ENCODE results near the gene BICDL1.

BICDL1 gene

DNA sequence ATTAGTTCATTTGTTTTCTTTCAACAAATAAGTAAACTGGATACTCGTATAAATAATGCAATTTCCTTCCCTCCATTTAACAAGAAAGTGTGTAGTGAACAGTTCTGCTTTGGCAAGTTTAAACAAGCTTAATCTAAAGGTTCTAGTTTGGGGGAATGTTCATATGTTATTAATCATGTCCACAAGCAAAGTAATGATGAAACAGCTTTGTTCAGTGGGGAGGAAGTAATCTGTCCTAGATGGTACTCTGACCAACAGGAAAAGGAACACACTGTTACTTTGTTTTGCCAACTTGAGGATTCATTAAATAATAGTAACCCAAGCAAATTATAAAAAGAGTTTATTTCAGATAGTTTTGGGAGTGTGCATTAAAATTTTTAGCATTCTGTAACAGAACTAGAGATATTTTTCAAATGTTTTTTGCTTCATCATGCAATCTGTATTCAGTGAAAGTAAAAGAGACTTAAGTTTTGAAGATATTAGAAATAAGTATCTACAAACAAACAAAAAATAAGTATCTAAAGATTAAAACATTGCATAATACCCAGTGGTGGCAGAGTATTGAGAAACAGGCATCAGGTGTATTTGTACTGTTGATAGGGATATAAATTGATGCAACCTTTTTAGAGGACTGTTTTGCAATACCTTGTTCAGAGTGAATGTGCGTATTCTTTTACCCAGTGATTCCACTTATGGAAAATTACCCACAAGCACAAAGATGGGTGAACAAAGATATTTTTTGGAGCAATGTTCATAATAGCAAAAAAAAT lies 66.4 kb downstream of the BICDL1 start:
- peak; percentile 9 to 27 for DNase-seq

GRCh38 chr12:120056739-120057138 lies 67.7 kb downstream of the BICDL1 start:
- no peak for DNase-seq

- DNase-seq: no peak
Observed at GRCh38 chr12:120060196-120060595, 71.2 kb downstream of the BICDL1 start.

- DNase-seq: no peak
Observed at GRCh38 chr12:120060717-120061116, 71.7 kb downstream of the BICDL1 start.

- no peak for DNase-seq
Observed at GRCh38 chr12:120061575-120062214, 72.7 kb downstream of the BICDL1 start.

DNA sequence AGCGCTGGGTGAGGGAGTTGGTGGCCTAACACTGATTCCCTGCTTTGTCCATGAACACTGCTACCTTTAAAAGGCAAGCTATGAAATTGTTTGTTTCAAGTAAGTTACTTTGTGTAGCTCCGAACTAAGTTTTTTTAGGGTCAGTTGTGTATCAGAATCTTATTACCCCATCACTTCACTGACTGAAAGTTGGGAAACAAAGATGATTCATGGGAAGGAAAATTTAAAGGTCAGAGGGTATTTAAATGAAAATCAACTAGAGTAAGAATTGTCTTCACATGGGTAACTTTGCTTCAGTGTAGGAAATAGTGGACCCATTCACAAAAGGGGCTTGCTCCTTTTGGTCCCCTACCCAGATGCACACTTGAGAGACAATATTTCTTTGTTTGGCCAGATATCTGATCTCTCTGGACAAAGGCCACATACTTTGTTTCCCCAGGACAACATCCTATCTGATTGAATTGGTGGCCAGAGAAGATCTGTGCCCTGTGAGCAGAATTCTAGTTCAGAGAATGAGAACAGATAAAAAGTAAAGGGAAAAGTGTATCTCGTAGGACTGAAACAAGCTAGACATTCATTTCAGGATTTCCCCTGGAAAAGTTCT lies 74.0 kb downstream of the BICDL1 start:
- DNase-seq: no peak

GRCh38 chr12:120064054-120064940 lies 75.3 kb downstream of the BICDL1 start:
- no peak for DNase-seq

- no peak for DNase-seq
Observed at GRCh38 chr12:120065472-120065871, 76.4 kb downstream of the BICDL1 start.

DNA sequence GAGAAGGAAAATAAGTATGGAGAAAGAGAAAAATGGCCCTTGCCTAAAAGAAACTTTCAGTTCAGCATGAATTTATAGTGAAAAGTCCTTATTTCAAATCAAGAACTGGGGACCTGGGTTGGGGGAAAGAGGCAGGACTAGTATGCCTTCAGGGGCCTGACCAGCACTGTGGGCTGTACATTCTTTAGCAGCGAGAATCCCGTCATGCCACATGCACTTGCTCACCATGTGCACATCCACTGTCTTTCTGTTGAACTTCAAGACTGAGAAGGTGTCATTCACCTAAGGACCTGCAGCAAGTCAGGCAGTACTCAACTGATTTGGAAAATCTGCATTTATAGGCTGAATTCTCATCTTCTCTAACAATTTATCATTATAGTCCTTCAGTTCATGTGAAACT lies 77.3 kb downstream of the BICDL1 start:
- DNase-seq: no peak

GRCh38 chr12:120067084-120067869 lies 78.2 kb downstream of the BICDL1 start:
- no peak for DNase-seq

GRCh38 chr12:120067901-120068300 lies 78.9 kb downstream of the BICDL1 start:
- no peak for DNase-seq

DNA sequence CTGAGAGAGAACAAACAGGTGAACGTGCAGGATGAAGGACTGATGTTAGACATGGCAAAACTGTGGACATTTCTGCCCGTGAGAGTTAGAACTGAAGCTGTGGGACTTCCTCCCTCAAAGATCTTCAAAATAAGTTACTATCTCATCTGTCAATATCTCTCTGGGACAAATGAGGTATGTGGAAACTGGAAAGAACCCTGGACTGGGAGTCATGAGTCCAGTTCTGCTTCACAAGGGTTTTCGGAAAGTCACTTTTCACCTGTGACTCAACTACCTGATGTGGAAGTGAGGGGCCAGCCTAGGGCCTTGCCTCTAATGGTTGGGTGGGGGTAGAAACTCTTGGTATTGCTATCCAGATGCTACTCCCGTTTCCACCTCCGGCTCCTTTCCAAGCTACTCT lies 80.2 kb downstream of the BICDL1 start:
- no peak for DNase-seq

DNA sequence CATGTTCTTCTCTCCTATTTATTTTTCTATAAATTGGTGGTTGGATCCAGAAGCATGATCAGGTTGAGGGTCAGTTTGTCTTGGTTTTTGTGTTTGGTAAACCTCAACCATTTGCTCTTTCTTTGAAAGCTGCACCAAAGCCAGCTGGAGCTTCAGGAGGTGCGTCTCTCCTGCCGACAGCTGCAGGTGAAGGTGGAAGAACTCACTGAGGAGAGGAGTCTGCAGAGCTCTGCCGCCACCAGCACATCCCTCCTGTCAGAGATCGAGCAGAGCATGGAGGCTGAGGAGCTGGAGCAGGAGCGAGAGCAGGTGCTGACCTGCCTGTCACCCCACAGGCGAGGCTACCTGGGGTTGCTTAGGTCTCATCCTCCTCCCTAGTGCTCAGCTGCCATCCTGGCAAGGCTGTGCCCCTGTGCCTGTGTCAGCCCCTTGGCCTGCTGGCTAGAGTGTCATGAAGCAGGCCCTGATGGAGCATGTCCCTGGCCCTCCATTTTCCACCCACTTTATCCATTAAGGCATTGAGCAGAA lies 82.5 kb downstream of the BICDL1 start:
- DNase-seq: no peak

- DNase-seq: no peak
Observed at GRCh38 chr12:120072472-120073249, 83.6 kb downstream of the BICDL1 start.

DNA sequence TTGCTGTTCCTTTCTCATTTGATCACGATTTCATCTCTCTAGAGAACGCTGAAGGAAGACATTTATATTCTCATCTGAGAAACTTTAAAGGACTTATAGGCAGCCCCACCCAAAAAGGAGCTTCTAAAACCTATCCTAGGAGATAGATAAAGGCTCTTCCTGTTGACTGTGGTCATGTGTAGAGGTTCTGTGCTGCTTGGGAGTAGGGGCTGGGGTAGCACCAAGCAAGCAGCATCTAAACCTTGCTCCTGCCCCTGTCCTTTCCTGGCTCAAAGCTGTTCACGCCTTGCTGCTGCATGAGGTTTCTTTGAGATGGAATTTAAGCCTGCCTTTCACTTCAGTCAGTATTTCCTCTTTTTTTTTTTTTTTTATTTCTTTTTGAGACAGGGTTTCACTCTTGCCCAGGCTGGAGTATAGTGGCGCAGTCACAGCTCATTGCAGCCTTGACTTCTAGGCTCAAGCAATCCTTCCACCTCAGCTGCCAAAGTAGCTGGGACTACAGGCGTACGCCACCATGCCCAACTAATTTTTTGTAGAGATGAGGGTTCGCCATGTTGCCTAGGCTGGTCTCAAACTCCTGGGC lies 86.1 kb downstream of the BICDL1 start:
- peak in 1 of 2 donors; percentile 3 for DNase-seq

DNA sequence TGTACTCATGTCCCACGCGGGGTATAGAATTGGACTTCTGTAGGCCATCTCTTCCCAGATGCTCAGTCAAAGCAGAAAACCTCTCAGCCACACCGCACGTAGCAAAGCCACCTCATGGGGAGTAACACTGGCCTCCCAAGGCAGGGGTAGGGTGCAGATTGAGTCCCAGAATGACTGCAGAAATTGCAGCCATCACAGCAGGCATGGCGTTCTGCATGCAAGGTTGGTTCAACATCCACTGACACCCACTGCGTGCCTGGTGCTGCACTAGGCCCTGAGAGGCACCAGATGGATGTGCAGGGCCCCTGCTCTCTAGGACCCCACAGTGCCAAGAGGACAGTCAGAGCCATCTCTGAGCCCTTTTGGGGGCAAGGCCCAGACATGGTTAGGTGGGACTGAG lies 87.6 kb downstream of the BICDL1 start:
- DNase-seq: no peak

DNA sequence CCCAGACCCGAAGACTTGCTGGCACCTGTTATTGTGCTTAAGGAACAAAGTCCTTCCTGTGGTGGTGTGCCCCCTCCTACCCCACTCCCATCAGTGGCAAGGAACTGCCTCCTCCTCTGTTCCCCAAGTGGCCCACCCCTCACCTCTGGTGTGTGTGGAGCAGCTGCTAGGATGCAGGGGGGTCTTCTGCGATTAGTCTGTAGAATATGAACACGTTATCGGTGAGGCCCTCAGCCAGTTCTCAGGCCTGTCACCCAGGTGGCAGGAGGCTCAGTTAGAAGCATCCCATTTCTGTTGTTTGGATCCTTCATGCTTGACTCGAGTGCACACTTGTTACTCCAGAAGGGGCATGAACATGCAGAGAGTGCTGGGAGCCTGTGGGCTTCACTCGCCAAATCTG lies 88.2 kb downstream of the BICDL1 start:
- no peak for DNase-seq

DNA sequence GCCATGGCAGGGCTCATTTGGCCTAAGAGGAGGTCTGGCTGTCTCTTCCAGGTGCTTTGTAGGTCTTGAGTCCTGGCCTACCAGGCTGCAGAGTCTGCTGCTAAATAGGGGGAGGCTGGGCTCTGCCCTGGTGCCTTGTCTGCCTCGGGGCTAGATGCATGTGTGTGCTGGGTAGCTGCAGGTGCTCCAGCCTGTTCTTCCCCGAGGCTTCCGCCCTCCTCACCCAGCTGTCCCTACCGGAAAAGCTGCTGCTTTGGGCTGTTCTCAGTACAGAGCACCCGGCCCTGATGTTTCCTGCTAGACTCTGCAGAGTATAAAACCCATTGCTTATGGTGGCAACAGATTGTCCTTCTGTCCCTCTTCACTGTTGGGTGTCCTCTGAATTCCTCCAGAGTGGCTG lies 89.8 kb downstream of the BICDL1 start:
- no peak for DNase-seq

GRCh38 chr12:120079411-120080400 lies 90.7 kb downstream of the BICDL1 start:
- no peak for DNase-seq

DNA sequence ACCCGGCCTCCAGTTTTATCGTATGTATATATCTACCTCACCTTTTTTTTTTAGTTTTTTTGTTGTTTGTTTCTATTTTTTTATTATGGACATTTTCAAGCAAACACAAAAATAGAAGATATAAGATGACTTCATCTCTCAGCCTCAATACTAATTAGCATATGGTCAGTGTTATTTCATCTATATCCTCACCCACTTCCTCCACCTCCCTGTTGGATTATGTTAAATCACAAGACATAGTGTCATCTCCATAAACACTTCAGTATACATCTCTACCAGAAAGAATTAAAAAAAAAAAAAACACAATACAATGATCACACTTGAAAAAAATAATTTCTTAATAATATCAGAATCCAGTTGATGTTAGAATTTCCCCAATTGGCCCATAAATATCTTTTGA lies 92.6 kb downstream of the BICDL1 start:
- DNase-seq: peak; percentile 34 to 69

Measured in inflammatory macrophage treated with lipopolysaccharide for 1 hour (primary cell).